Lung (tissue), 12 donors: ENCODE results near the gene AZU1. TPM values are rescaled to one million over a fixed set of nuclear protein-coding genes. Genes with fewer than 3 reads are reported as not detected.

Source experiments
- ATAC-seq: fragments of 200-7000 bp; cut with Tn5 transposase; one replicate; pipeline ENCODE4 v1.9.1; 2020; ENCODE audit warnings: moderate number of reproducible peaks; ENCODE audit not compliant: insufficient read depth, low FRiP score
- DNase-seq, 3 donors: peaks; one replicate each; pipeline ENCODE4 v3.0.0-alpha.2; 2013 to 2017
- H3K27ac ChIP-seq, 2 donors: one replicate each; pipeline ENCODE4 v1.5.1; 2013; ENCODE audit warnings: mild to moderate bottlenecking in 2 of 2, moderate library complexity in 2 of 2, control low read depth in 1 of 2, inconsistent platforms in 1 of 2, low read depth in 1 of 2, low read length in 1 of 2
- H3K27me3 ChIP-seq, 3 donors: one replicate each; pipeline ENCODE4 v1.5.1; 2013; ENCODE audit warnings: low read length in 2 of 3; ENCODE audit not compliant: control insufficient read depth in 3 of 3, insufficient read depth in 3 of 3
- H3K36me3 ChIP-seq, 4 donors: one replicate each; pipeline ENCODE4 v1.5.1; 2013; ENCODE audit warnings: low read length in 4 of 4, mild to moderate bottlenecking in 1 of 4, moderate library complexity in 1 of 4; ENCODE audit not compliant: control insufficient read depth in 4 of 4, insufficient read depth in 4 of 4
- H3K4me1 ChIP-seq, 5 donors: one replicate each; pipeline ENCODE4 v1.5.1; 2013; ENCODE audit warnings: low read length in 5 of 5, mild to moderate bottlenecking in 2 of 5, moderate library complexity in 1 of 5; ENCODE audit not compliant: control insufficient read depth in 5 of 5, insufficient read depth in 5 of 5
- H3K4me3 ChIP-seq: one replicate; pipeline ENCODE4 v1.5.1; 2013; ENCODE audit warnings: mild to moderate bottlenecking, control low read depth, moderate library complexity
- H3K9ac ChIP-seq, 2 donors: one replicate each; pipeline ENCODE4 v1.5.1; 2013; ENCODE audit warnings: low read length in 2 of 2, control low read depth in 1 of 2; ENCODE audit not compliant: insufficient read depth in 1 of 2
- H3K9me3 ChIP-seq, 4 donors: one replicate each; pipeline ENCODE4 v1.5.1; 2013; ENCODE audit warnings: low read length in 3 of 4, mild to moderate bottlenecking in 1 of 4, moderate library complexity in 1 of 4; ENCODE audit not compliant: control insufficient read depth in 4 of 4, insufficient read depth in 3 of 4
- WGBS, 2 donors: extraction: QIAGEN DNeasy Blood & Tissue Kit; methylation state at CpG; one replicate each; pipeline ENCODE4 v1.1.7; 2013; 5-methylcytosine and 5-hydroxymethylcytosine counted together
- polyA plus RNA-seq, 2 donors: library from polyadenylated mRNA; stranded (reverse); fragments of 200-250 nt; gene quantifications; one replicate each; pipeline ENCODE4 v1.2.1, GENCODE V29; 2013
- total RNA-seq, 2 donors: library from RNA; depleted of rRNA in 1 of 2; stranded (reverse); fragments of >200 nt in 1 of 2; gene quantifications; one replicate each; pipeline ENCODE4 v1.2.1, GENCODE V29; 2014 to 2021
- TF ChIP-seq, protein P1 (sequence below): IDR thresholded peaks from 2 replicates; pipeline ENCODE4 v1.5.1; 2012; ENCODE audit warnings: mild to moderate bottlenecking; ENCODE audit errors: control extremely low read depth, extremely low read depth
- donor health status: control.
- donor health status: control.
- donor health status: Bipolar disorder and iron deficiency.
- donor health status: healthy.
- donor health status: DM: yes; HTN: yes; CAD: no.

The AZU1 gene
- total and polyA plus RNA-seq, 4 donors, result 2.0 to 9.8 (median 4.4) TPM

DNA sequence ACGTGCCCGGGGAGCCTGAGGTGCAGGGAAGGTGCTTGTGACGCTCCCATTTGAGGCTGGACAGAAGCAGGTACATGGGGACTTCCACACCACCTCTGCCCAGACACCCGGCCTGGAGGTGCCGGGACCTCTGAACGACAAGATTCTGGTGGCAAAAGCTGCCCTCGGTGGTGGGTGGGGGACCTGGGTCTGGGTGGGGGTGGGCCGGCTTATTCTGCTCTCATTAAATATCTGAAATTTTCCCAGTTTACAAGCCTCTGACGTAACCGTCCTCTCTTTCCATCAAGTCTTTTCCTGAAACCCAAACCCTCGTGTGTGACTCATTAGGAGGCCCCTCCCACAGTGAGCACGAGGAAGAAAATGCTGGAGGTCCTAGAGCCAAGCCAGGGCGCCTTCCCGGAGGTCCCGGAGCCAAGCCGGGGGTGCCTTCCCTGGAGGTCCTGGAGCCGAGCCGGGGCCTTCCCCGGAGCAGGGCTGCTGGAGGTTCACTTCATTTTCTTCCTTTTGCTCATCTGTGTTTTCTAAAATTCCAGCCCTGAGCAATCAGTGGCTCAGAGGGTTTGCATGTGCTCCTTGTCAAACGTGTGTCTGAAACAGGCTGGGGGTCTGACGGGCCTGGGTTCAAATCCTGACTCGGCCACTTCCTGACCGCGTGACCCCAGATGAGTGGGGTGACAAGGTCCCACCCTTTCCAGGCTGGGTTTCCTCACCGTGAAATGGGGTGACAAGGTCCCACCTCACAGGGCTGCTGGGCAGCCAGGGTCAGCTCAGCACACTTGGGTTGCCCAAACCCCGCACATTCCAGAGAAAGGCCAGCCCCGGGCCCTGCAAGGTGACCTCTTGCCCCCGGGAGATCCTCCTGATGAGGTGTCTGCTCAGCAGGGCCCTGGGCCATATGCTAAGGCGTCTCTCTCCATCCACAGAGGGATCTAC, 41.9 kb downstream of the AZU1 start:
- peak overlapping the region in 1 of 2 donors; percentile 68 for H3K27ac ChIP-seq
- TF ChIP-seq, protein P1, sequence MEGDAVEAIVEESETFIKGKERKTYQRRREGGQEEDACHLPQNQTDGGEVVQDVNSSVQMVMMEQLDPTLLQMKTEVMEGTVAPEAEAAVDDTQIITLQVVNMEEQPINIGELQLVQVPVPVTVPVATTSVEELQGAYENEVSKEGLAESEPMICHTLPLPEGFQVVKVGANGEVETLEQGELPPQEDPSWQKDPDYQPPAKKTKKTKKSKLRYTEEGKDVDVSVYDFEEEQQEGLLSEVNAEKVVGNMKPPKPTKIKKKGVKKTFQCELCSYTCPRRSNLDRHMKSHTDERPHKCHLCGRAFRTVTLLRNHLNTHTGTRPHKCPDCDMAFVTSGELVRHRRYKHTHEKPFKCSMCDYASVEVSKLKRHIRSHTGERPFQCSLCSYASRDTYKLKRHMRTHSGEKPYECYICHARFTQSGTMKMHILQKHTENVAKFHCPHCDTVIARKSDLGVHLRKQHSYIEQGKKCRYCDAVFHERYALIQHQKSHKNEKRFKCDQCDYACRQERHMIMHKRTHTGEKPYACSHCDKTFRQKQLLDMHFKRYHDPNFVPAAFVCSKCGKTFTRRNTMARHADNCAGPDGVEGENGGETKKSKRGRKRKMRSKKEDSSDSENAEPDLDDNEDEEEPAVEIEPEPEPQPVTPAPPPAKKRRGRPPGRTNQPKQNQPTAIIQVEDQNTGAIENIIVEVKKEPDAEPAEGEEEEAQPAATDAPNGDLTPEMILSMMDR, result no peak
- peaks cover 0 to 41% (median 16%) of the 10 kb centered on the region in 4 donors for H3K36me3 ChIP-seq
- ATAC-seq (peak; percentile 36), DNase-seq (peak; percentile 82 to 91 (median 89))
- WGBS, 2 donors, result 75 to 78% methylated on average over 29 of the region's 29 CpGs
- no peaks in the 10 kb centered on the region for H3K9me3 ChIP-seq
- H3K27me3 ChIP-seq, result no peaks in the 10 kb centered on the region
- peak overlapping the region in 1 of 2 donors; percentile 55 for H3K9ac ChIP-seq
- H3K4me3 ChIP-seq, result no peak overlapping the region
- peaks cover 0 to 20% (median 12%) of the 10 kb centered on the region in 5 donors for H3K4me1 ChIP-seq

DNA sequence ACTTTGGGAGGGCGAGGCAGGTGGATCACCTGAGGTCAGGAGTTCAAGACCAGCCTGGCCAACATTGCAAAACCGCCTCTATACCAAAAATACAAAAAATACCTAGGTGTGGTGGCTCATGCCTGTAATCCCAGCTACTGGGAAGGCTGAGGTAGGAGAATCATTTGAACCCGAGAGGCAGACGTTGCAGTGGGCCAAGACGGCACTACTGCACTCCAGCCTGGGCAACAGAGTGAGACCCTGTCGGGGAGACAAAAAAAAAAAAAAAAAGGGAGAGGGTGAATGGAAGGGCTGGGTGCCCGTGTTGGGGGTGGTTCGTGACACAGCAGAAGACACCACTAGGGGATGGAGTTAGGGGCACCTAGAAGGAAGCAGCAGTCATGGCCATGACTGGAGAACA, 42.7 kb downstream of the AZU1 start:
- TF ChIP-seq, protein P1, result no peak
- no peaks in the 10 kb centered on the region for H3K9me3 ChIP-seq
- 91 to 96% methylated on average over 8 of the region's 8 CpGs for WGBS, 2 donors
- ATAC-seq (no peak), DNase-seq (no peak)
- peak overlapping the region in 1 of 2 donors; percentile 42 for H3K27ac ChIP-seq
- no peak overlapping the region for H3K4me3 ChIP-seq
- H3K27me3 ChIP-seq, result no peaks in the 10 kb centered on the region
- peaks cover 0 to 20% (median 12%) of the 10 kb centered on the region in 5 donors for H3K4me1 ChIP-seq
- H3K9ac ChIP-seq, result no peak overlapping the region
- peaks cover 0 to 48% (median 17%) of the 10 kb centered on the region in 4 donors for H3K36me3 ChIP-seq

DNA sequence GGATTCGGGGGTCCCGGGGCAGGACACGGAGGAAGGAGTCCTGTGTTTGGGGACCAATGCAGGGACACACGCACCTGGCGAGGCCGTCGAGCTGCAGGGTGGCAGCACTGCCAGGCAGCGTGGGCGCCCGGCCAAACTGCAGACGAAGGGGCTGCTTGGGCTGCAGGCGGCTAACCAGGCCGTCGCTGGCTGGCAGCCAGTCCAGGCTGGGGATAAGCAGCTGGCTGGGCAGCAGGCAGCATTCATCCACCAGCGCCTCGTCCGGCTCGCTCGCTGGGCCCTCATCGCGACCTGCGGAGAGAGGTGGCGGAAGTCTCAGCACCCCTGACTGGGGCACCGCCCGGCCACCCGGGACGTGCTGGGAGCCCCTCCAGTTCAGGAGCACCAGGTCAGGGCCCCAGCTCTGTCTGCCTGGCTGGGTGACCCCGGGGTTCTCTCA, 43.3 kb downstream of the AZU1 start:
- no peak for ATAC-seq

More for the DNA sequence above, 43.3 kb downstream of the AZU1 start:
- Histone ChIP-seq H3K9me3 (no peaks in the 10 kb centered on the region), H3K9ac (no peak overlapping the region), H3K4me3 (no peak overlapping the region), H3K36me3 (peaks cover 0 to 55% (median 20%) of the 10 kb centered on the region in 4 donors), H3K27ac (no peak overlapping the region), H3K27me3 (no peaks in the 10 kb centered on the region), H3K4me1 (peaks cover 0 to 20% (median 12%) of the 10 kb centered on the region in 5 donors)
- TF ChIP-seq, protein P1, result no peak
- WGBS, 2 donors, result 79 to 85% methylated on average over 24 to 28 of the region's 28 CpGs
- peak; percentile 80 to 90 (median 88) for DNase-seq
